NB4 (cell line): Measurements from ENCODE around the gene CD300C.

Source experiments
- CTCF ChIP-seq: IDR thresholded peaks from one replicate; pipeline ENCODE4 v1.5.1; 2012; ENCODE audit warnings: low read depth, low read length
- POLR2A ChIP-seq: IDR thresholded peaks from 2 replicates; pipeline ENCODE4 v1.6.1; 2011; ENCODE audit warnings: mild to moderate bottlenecking; ENCODE audit not compliant: insufficient read length; ENCODE audit errors: extremely low read depth

- TF ChIP-seq CTCF = no peak
- TF ChIP-seq POLR2A = no peak
These were observed 2.5 kb downstream of the CD300C start for GRCh38 chr17:74543406-74543805.
